DOHH2 (cell line): Measurements from ENCODE around the gene MIGA2.

ENCODE experiments used
- H3F3A ChIP-seq: fragments of 200-600 bp; sonication (generic), shearing (Covaris generic); 2 replicates; pipeline ENCODE4 v1.6.0; 2016; ENCODE audit warnings: antibody characterized with exemption, mild to moderate bottlenecking; ENCODE audit not compliant: control insufficient read depth, insufficient read depth
- H3K27ac ChIP-seq: fragments of 200-600 bp; sonication (generic); 2 replicates; pipeline ENCODE4 v1.5.1; 2014; ENCODE audit warnings: low read depth, mild to moderate bottlenecking, low read length, moderate library complexity
- H3K27me3 ChIP-seq: fragments of 200-600 bp; sonication (generic); 2 replicates; pipeline ENCODE4 v1.6.1; 2014; ENCODE audit warnings: mild to moderate bottlenecking, low read length, mixed read lengths; ENCODE audit not compliant: control insufficient read depth
- H3K36me3 ChIP-seq: fragments of 200-600 bp; sonication (generic); 2 replicates; pipeline ENCODE4 v1.6.1; 2014; ENCODE audit warnings: mild to moderate bottlenecking, low read length, moderate library complexity, mixed read lengths; ENCODE audit not compliant: control insufficient read depth
- H3K4me1 ChIP-seq: fragments of 200-600 bp; sonication (generic); 2 replicates; pipeline ENCODE4 v1.6.1; 2014; ENCODE audit warnings: mild to moderate bottlenecking, low read length, mixed read lengths; ENCODE audit not compliant: control insufficient read depth
- H3K4me2 ChIP-seq: fragments of 200-600 bp; sonication (generic); 2 replicates; pipeline ENCODE4 v1.6.0; 2014; ENCODE audit warnings: mild to moderate bottlenecking, low read length, moderate library complexity
- H3K4me3 ChIP-seq: fragments of 200-600 bp; sonication (generic); 2 replicates; pipeline ENCODE4 v1.5.1; 2014; ENCODE audit warnings: mild to moderate bottlenecking, low read length, mixed read lengths
- H3K79me2 ChIP-seq: fragments of 200-600 bp; sonication (generic); 2 replicates; pipeline ENCODE4 v1.6.1; 2014; ENCODE audit warnings: mild to moderate bottlenecking, low read length, mixed read lengths; ENCODE audit not compliant: control insufficient read depth
- H3K9me2 ChIP-seq: fragments of 200-600 bp; sonication (generic); replicated peaks from 2 replicates; pipeline ENCODE4 v1.6.1; 2014; ENCODE audit warnings: mild to moderate bottlenecking, low read length, mixed read lengths; ENCODE audit not compliant: control insufficient read depth
- H3K9me3 ChIP-seq: fragments of 200-600 bp; sonication (generic); 2 replicates; pipeline ENCODE4 v1.6.1; 2014; ENCODE audit warnings: antibody characterized with exemption, low read length, mixed read lengths; ENCODE audit not compliant: control insufficient read depth, insufficient read depth
- H4K20me1 ChIP-seq: fragments of 200-600 bp; sonication (generic); 2 replicates; pipeline ENCODE4 v1.6.0; 2014; ENCODE audit warnings: low read depth, mild to moderate bottlenecking, antibody characterized with exemption, low read length, moderate library complexity; ENCODE audit not compliant: control insufficient read depth, insufficient read depth
- CTCF ChIP-seq: fragments of 200-600 bp; sonication (generic); IDR thresholded peaks from one replicate; pipeline ENCODE4 v1.5.1; 2014; ENCODE audit warnings: antibody characterized with exemption, mild to moderate bottlenecking, low read depth, low read length; ENCODE audit not compliant: poor library complexity, severe bottlenecking
- EZH2phosphoT487 ChIP-seq: fragments of 200-600 bp; sonication (generic); IDR thresholded peaks from 2 replicates; pipeline ENCODE4 v1.6.1; 2017; ENCODE audit warnings: borderline replicate concordance, mild to moderate bottlenecking, antibody characterized with exemption, low read length, moderate library complexity, mixed read lengths

MIGA2 gene

GRCh38 chr9:129030191-129030590 is 6.2 kb upstream of the MIGA2 start:
- Histone ChIP-seq H3K27me3 (no peaks in the 10 kb centered on the region), H3K9me2 (no peaks in the 10 kb centered on the region)
- no peak for TF ChIP-seq EZH2phosphoT487

GRCh38 chr9:129031514-129031913 is 4.9 kb upstream of the MIGA2 start:
- TF ChIP-seq EZH2phosphoT487 = no peak
- no peak for TF ChIP-seq CTCF
- Histone ChIP-seq H3K27ac (no peak overlapping the region), H3K4me3 (no peak overlapping the region), H3K4me1 (peaks cover 23% of the 10 kb centered on the region), H3K9me3 (no peaks in the 10 kb centered on the region), H3K4me2 (no peak overlapping the region), H3F3A (no peaks in the 10 kb centered on the region), H3K9me2 (no peaks in the 10 kb centered on the region), H4K20me1 (peaks cover 9% of the 10 kb centered on the region; the same call in 1 of the 2 replicates), H3K79me2 (peaks cover 15% of the 10 kb centered on the region), H3K36me3 (no peaks in the 10 kb centered on the region; the same call in 1 of the 2 replicates), H3K27me3 (no peaks in the 10 kb centered on the region)

More at GRCh38 chr9:129030191-129030590, 6.2 kb upstream of the MIGA2 start:
- Histone ChIP-seq H3K79me2 (peaks cover 27% of the 10 kb centered on the region), H3K36me3 (no peaks in the 10 kb centered on the region; the same call in 1 of the 2 replicates), H3K4me1 (peaks cover 22% of the 10 kb centered on the region), H3F3A (no peaks in the 10 kb centered on the region), H3K27ac (no peak overlapping the region), H4K20me1 (peaks cover 9% of the 10 kb centered on the region; the same call in 1 of the 2 replicates), H3K9me3 (no peaks in the 10 kb centered on the region), H3K4me3 (no peak overlapping the region), H3K4me2 (no peak overlapping the region)

GRCh38 chr9:129032541-129033159 is 3.8 kb upstream of the MIGA2 start:
- Histone ChIP-seq H3K4me2 (no peak overlapping the region), H3K27ac (no peak overlapping the region), H3K36me3 (no peaks in the 10 kb centered on the region)

More at GRCh38 chr9:129032541-129033159, 3.8 kb upstream of the MIGA2 start:
- Histone ChIP-seq H4K20me1 (no peaks in the 10 kb centered on the region), H3K4me1 (peaks cover 19% of the 10 kb centered on the region), H3K79me2 (peaks cover 15% of the 10 kb centered on the region), H3K9me3 (no peaks in the 10 kb centered on the region), H3K4me3 (no peak overlapping the region), H3K9me2 (no peaks in the 10 kb centered on the region), H3F3A (no peaks in the 10 kb centered on the region), H3K27me3 (no peaks in the 10 kb centered on the region)
- no peak for TF ChIP-seq CTCF
- TF ChIP-seq EZH2phosphoT487 = no peak
